Trophoblast cell (in vitro differentiated cells and primary cell): Measurements from ENCODE around the gene OR51E1.

Experiments
- DNase-seq, 2 donors: peaks; one replicate each; pipeline ENCODE4 v3.0.0-alpha.2; 2016
- H2AFZ ChIP-seq: 2 replicates; pipeline ENCODE4 v1.6.1; 2013; ENCODE audit warnings: low read length, moderate library complexity, mild to moderate bottlenecking; ENCODE audit not compliant: insufficient read depth, poor library complexity
- H2AK5ac ChIP-seq: 2 replicates; pipeline ENCODE4 v1.6.1; 2013; ENCODE audit warnings: mild to moderate bottlenecking, low read length
- H2BK120ac ChIP-seq: 2 replicates; pipeline ENCODE4 v1.6.1; 2013; ENCODE audit warnings: low read length, mild to moderate bottlenecking, moderate library complexity; ENCODE audit not compliant: insufficient read depth, poor library complexity
- H2BK12ac ChIP-seq: 2 replicates; pipeline ENCODE4 v1.6.1; 2013; ENCODE audit warnings: mild to moderate bottlenecking, low read length, moderate library complexity
- H2BK5ac ChIP-seq: 2 replicates; pipeline ENCODE4 v1.6.1; 2013; ENCODE audit warnings: low read length, low read depth, moderate library complexity, mild to moderate bottlenecking; ENCODE audit not compliant: poor library complexity
- H3K14ac ChIP-seq: 2 replicates; pipeline ENCODE4 v1.6.1; 2013; ENCODE audit warnings: mild to moderate bottlenecking, low read length
- H3K18ac ChIP-seq: 2 replicates; pipeline ENCODE4 v1.6.1; 2013; ENCODE audit warnings: mild to moderate bottlenecking, low read length
- H3K23ac ChIP-seq: 2 replicates; pipeline ENCODE4 v1.6.1; 2013; ENCODE audit warnings: low read length
- H3K27ac ChIP-seq: 2 replicates; pipeline ENCODE4 v1.5.1; 2013; ENCODE audit warnings: low read depth, mild to moderate bottlenecking, inconsistent platforms, low read length, moderate library complexity
- H3K27me3 ChIP-seq: 2 replicates; pipeline ENCODE4 v1.6.1; 2013; ENCODE audit warnings: inconsistent platforms, mild to moderate bottlenecking, low read length, moderate library complexity; ENCODE audit not compliant: insufficient read depth
- H3K36me3 ChIP-seq, 2 experiments: 1 replicate in 1 of 2; 2 replicates in 1 of 2; pipeline ENCODE4 v1.6.1; 2013; ENCODE audit warnings: low read length in 2 of 2, mild to moderate bottlenecking in 2 of 2, moderate library complexity in 1 of 2; ENCODE audit not compliant: insufficient read depth in 2 of 2, control insufficient read depth in 1 of 2
- H3K4ac ChIP-seq: 2 replicates; pipeline ENCODE4 v1.6.1; 2013; ENCODE audit warnings: low read depth, mild to moderate bottlenecking, low read length, moderate library complexity
- H3K4me1 ChIP-seq, 2 experiments: 1 replicate in 1 of 2; 2 replicates in 1 of 2; pipeline ENCODE4 v1.6.1; 2013; ENCODE audit warnings: low read length in 2 of 2, mild to moderate bottlenecking in 2 of 2, moderate library complexity in 1 of 2; ENCODE audit not compliant: insufficient read depth in 2 of 2, control insufficient read depth in 1 of 2
- H3K4me2 ChIP-seq: 2 replicates; pipeline ENCODE4 v1.6.1; 2013; ENCODE audit warnings: inconsistent platforms, mild to moderate bottlenecking, low read length, moderate library complexity
- H3K4me3 ChIP-seq: 2 replicates; pipeline ENCODE4 v1.5.1; 2013; ENCODE audit warnings: mild to moderate bottlenecking, low read depth, low read length, inconsistent platforms
- H3K79me1 ChIP-seq: one replicate; pipeline ENCODE4 v1.6.1; 2013; ENCODE audit warnings: low read length
- H3K79me2 ChIP-seq: 2 replicates; pipeline ENCODE4 v1.6.1; 2013; ENCODE audit warnings: low read length, mild to moderate bottlenecking; ENCODE audit not compliant: control insufficient read depth, insufficient read depth, poor library complexity
- H3K9ac ChIP-seq: 2 replicates; pipeline ENCODE4 v1.6.1; 2013; ENCODE audit warnings: mild to moderate bottlenecking, low read length
- H3K9me3 ChIP-seq: 2 replicates; pipeline ENCODE4 v1.6.1; 2013; ENCODE audit warnings: low read depth, mild to moderate bottlenecking, control low read depth, inconsistent platforms, low read length; ENCODE audit not compliant: insufficient read depth
- H4K12ac ChIP-seq: 2 replicates; pipeline ENCODE4 v1.6.1; 2013; ENCODE audit warnings: low read depth, mild to moderate bottlenecking, low read length, moderate library complexity
- H4K8ac ChIP-seq: 2 replicates; pipeline ENCODE4 v1.6.1; 2013; ENCODE audit warnings: low read depth, mild to moderate bottlenecking, low read length, moderate library complexity
- H4K91ac ChIP-seq: one replicate; pipeline ENCODE4 v1.6.1; 2013; ENCODE audit warnings: low read depth, mild to moderate bottlenecking, low read length, moderate library complexity
- WGBS: extraction: QIAGEN DNeasy Blood & Tissue Kit; methylation state at CpG from one replicate; pipeline ENCODE4 v1.1.7; 2013; ENCODE audit warnings: missing lambda C conversion rate; ENCODE audit not compliant: insufficient read length, insufficient coverage; ENCODE audit errors: extremely low coverage; 5-methylcytosine and 5-hydroxymethylcytosine counted together

The OR51E1 gene

GRCh38 chr11:4700436-4700820 is 56.6 kb downstream of the OR51E1 start:
- Histone ChIP-seq H3K4me2 (no peak overlapping the region), H4K91ac (no peak overlapping the region), H2AFZ (no peak overlapping the region), H3K18ac (no peak overlapping the region), H3K9me3 (no peaks in the 10 kb centered on the region), H3K9ac (no peak overlapping the region), H2BK120ac (no peak overlapping the region), H3K4ac (no peak overlapping the region), H3K79me2 (no peaks in the 10 kb centered on the region), H3K36me3 (no peaks in the 10 kb centered on the region), H4K8ac (no peak overlapping the region), H3K27ac (no peak overlapping the region), H2BK5ac (no peak overlapping the region), H3K4me3 (no peak overlapping the region), H3K4me1 (no peaks in the 10 kb centered on the region), H2AK5ac (no peak overlapping the region), H3K79me1 (no peaks in the 10 kb centered on the region), H4K12ac (no peak overlapping the region), H3K14ac (no peak overlapping the region), H2BK12ac (no peak overlapping the region), H3K23ac (no peak overlapping the region), H3K27me3 (no peaks in the 10 kb centered on the region)
- no CpG with 5 or more reads among the region's 1 CpG for WGBS
- no peak for DNase-seq

DNA sequence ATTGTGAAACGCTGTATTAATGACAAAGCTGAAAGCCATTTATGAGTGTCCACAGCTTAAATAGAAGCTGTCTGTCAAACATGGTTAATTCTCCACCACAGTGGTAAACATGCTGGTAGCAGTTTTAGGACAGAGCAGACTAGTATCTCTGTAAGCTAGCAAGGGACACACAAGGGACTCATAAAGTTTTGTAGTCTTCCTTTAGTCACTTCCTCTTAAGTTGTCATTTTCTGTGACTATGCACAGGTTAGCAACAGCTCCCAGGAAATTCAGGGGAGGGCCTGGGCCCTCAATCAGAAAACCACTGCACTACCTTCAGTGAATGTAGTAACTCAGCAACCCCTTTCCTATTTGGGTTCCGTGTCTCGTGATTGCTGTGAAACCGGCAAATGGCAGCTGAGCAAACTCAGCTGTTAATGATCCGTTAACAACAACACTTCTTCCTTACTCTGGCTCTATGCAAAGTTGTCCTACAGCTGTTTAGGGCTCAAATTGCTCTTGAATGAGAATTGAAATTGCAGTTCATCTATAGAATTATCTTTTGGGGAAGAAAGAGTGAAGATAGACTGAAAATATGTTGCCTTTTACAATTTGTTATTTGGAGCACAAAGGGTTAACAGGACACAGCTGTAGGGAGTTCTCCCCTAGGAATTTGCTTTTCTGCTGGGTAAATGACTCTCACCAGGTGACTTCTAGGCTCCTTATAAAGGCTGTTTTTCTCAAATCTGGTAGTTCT is 60.4 kb downstream of the OR51E1 start, which contains the start of gene MMP26:
TSS of gene MMP26 (plus strand) at position 731 of the 736 bp plus-strand sequence.
- H3K79me1 ChIP-seq, result no peaks in the 10 kb centered on the region
- no peak within 1 kb of the TSS for H2AK5ac ChIP-seq
- no peaks in the 10 kb centered on the region for H3K36me3 ChIP-seq
- no peak within 1 kb of the TSS for H3K27ac ChIP-seq
- no peak within 1 kb of the TSS for H3K23ac ChIP-seq
- H4K91ac ChIP-seq, result no peak within 1 kb of the TSS
- no peaks in the 10 kb centered on the region for H3K27me3 ChIP-seq
- H3K9ac ChIP-seq, result no peak within 1 kb of the TSS
- no peaks in the 10 kb centered on the region for H3K4me1 ChIP-seq
- DNase-seq, result no peak
- H3K9me3 ChIP-seq, result no peaks in the 10 kb centered on the region
- H3K18ac ChIP-seq, result no peak within 1 kb of the TSS
- no peak within 1 kb of the TSS for H2BK5ac ChIP-seq
- H4K12ac ChIP-seq, result no peak within 1 kb of the TSS
- no peak within 1 kb of the TSS for H2BK120ac ChIP-seq
- H2AFZ ChIP-seq, result no peak within 1 kb of the TSS
- WGBS, result no CpG with 5 or more reads among the region's 5 CpGs
- no peak within 1 kb of the TSS for H3K14ac ChIP-seq
- no peak within 1 kb of the TSS for H3K4ac ChIP-seq
- H3K4me3 ChIP-seq, result no peak within 1 kb of the TSS
- H2BK12ac ChIP-seq, result no peak within 1 kb of the TSS
- no peak within 1 kb of the TSS for H4K8ac ChIP-seq
- no peaks in the 10 kb centered on the region for H3K79me2 ChIP-seq
- no peak within 1 kb of the TSS for H3K4me2 ChIP-seq

GRCh38 chr11:4704790-4705334 is 61.1 kb downstream of the OR51E1 start:
- no peak overlapping the region for H2AK5ac ChIP-seq
- no peaks in the 10 kb centered on the region for H3K36me3 ChIP-seq
- H3K4me1 ChIP-seq, result no peaks in the 10 kb centered on the region
- no peak overlapping the region for H3K9ac ChIP-seq
- H3K27ac ChIP-seq, result no peak overlapping the region
- no peak for DNase-seq
- no peaks in the 10 kb centered on the region for H3K9me3 ChIP-seq
- WGBS, result no CpG with 5 or more reads among the region's 8 CpGs
- H2BK120ac ChIP-seq, result no peak overlapping the region
- H4K91ac ChIP-seq, result no peak overlapping the region
- H3K18ac ChIP-seq, result no peak overlapping the region
- no peak overlapping the region for H4K8ac ChIP-seq
- no peaks in the 10 kb centered on the region for H3K27me3 ChIP-seq
- no peak overlapping the region for H3K23ac ChIP-seq
- H3K79me1 ChIP-seq, result no peaks in the 10 kb centered on the region
- no peak overlapping the region for H3K4ac ChIP-seq
- no peak overlapping the region for H3K4me3 ChIP-seq
- no peaks in the 10 kb centered on the region for H3K79me2 ChIP-seq
- H2BK12ac ChIP-seq, result no peak overlapping the region
- H3K4me2 ChIP-seq, result no peak overlapping the region
- H2AFZ ChIP-seq, result no peak overlapping the region
- H2BK5ac ChIP-seq, result no peak overlapping the region
- H3K14ac ChIP-seq, result no peak overlapping the region
- H4K12ac ChIP-seq, result no peak overlapping the region
